ENCODE data around the gene TNFSF9. TPM values are rescaled to one million over a fixed set of nuclear protein-coding genes. Genes with fewer than 3 reads are reported as not detected.
"Not testable (repeated sequence)": the region's sequence is repeated elsewhere in the genome, so short reads cannot be mapped to it uniquely, and the experiment has no call there.

Gene TNFSF9
- total RNA-seq, 1 donor from 2014 or later, result 0.76 TPM

DNA sequence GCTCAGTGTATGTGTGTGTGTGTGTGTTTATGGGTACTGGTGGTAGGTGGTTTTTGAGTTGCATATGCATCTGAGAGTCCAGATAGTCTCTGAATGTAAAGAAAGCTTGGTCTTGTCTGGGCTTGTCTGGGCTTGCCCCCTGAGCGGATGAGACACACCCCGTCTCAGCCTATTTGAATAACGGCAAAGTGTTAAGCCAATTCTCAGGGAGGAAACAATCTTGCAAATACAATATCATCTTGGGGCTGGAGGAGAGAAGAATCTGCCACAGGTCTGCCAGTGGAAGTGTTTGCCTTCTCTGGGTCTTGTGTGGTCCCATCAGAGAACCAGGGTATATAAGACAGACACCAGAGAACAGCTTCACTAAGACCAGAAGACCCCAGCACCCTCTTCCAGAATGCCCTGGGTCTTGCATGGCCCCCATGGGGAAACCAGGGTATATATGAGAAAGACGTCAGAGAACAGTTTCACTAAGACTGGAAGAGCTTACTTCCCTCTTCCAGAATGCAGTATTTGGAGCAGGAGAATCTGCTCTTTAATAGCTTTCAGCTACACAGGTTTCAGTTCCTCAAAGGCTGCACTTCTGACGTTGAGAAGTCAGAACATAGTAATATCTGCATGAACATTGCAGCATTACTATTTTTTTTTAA is 46.8 kb downstream of the TNFSF9 start:
- Mint-ChIP-seq H3K36me3 (no peaks in the 10 kb centered on the region), H3K4me1 (no peaks in the 10 kb centered on the region), H3K27ac (no peak overlapping the region), H3K27me3 (ENCODE audit: low read depth) (peaks cover 6% of the 10 kb centered on the region), H3K4me3 (no peak overlapping the region), H3K9me3 (peaks cover 9% of the 10 kb centered on the region)
- TF ChIP-seq, protein P1, sequence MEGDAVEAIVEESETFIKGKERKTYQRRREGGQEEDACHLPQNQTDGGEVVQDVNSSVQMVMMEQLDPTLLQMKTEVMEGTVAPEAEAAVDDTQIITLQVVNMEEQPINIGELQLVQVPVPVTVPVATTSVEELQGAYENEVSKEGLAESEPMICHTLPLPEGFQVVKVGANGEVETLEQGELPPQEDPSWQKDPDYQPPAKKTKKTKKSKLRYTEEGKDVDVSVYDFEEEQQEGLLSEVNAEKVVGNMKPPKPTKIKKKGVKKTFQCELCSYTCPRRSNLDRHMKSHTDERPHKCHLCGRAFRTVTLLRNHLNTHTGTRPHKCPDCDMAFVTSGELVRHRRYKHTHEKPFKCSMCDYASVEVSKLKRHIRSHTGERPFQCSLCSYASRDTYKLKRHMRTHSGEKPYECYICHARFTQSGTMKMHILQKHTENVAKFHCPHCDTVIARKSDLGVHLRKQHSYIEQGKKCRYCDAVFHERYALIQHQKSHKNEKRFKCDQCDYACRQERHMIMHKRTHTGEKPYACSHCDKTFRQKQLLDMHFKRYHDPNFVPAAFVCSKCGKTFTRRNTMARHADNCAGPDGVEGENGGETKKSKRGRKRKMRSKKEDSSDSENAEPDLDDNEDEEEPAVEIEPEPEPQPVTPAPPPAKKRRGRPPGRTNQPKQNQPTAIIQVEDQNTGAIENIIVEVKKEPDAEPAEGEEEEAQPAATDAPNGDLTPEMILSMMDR (IDR thresholded peaks at IDR 0.05; ENCODE audit: unreplicated experiment), result no peak
- DNase-seq (ENCODE audit: low spot score in 2 of 2, unreplicated experiment in 2 of 2), result no peak

DNA sequence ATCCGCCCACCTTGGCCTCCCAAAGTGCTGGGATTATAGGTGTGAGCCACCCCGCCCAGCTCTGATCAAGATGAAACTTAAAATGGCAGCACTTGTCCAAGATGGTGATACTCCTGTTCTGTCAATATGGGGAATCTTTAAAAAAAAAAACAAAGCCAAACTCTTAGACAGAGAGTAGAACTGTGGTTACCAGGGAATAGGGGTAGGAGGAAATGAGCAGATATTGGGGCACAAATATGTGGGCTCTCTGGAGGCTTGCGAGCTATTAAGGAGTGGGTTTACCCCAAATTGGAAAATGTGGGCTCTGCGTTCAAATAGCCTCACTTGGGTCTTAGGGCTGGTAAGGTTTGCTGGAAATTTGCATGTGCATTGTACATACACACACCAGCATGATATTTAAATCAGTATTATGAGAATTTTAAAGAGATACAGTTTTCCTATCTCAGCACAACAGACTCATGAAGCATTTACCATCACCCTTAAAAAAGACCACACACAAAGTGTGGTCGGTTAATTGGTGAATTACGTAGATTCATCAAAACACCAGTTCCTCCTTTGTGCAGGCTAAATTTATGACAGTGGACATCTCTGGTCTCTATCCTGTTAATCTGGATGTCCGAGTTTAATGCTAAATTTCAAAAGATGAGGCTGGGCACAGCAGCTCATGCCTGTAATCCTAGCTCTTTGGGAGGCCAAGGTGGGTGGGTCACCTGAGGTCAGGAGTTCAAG is 48.8 kb downstream of the TNFSF9 start:
- DNase-seq (ENCODE audit: low spot score in 2 of 2, unreplicated experiment in 2 of 2), result no peak
- H3K4me3 Mint-ChIP-seq, result no peak overlapping the region
- no peak overlapping the region for H3K27ac Mint-ChIP-seq
- peaks cover 9% of the 10 kb centered on the region for H3K9me3 Mint-ChIP-seq
- no peaks in the 10 kb centered on the region for H3K4me1 Mint-ChIP-seq
- TF ChIP-seq, protein P1 (IDR thresholded peaks at IDR 0.05; ENCODE audit: unreplicated experiment), result no peak
- H3K27me3 Mint-ChIP-seq (ENCODE audit: low read depth), result peaks cover 12% of the 10 kb centered on the region
- no peaks in the 10 kb centered on the region for H3K36me3 Mint-ChIP-seq

DNA sequence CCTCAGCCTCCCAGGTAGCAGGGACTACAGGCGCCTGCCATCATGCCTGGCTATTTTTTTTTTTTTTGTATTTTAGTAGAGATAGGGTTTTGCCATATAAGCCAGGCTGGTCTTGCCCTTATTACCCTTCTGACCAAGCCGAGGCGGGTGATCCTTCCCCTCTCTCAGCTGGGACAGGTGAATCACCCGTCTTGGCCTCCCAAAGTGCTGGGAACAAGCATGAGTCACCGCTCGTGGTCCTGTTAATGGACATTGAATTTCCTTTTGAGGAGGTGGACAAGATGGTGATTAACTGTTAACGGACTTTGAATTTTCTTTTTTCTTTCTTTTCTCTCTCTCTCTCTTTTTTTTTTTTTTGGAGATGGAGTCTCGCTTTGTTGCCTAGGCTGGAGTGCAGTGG is 49.5 kb downstream of the TNFSF9 start:
- Mint-ChIP-seq H3K36me3 (no peaks in the 10 kb centered on the region), H3K4me3 (no peak overlapping the region), H3K27ac (no peak overlapping the region), H3K9me3 (peaks cover 9% of the 10 kb centered on the region), H3K4me1 (no peaks in the 10 kb centered on the region), H3K27me3 (ENCODE audit: low read depth) (peaks cover 18% of the 10 kb centered on the region)
- DNase-seq (ENCODE audit: low spot score in 2 of 2, unreplicated experiment in 2 of 2), result no peak
- TF ChIP-seq, protein P1 (IDR thresholded peaks at IDR 0.05; ENCODE audit: unreplicated experiment), result no peak

DNA sequence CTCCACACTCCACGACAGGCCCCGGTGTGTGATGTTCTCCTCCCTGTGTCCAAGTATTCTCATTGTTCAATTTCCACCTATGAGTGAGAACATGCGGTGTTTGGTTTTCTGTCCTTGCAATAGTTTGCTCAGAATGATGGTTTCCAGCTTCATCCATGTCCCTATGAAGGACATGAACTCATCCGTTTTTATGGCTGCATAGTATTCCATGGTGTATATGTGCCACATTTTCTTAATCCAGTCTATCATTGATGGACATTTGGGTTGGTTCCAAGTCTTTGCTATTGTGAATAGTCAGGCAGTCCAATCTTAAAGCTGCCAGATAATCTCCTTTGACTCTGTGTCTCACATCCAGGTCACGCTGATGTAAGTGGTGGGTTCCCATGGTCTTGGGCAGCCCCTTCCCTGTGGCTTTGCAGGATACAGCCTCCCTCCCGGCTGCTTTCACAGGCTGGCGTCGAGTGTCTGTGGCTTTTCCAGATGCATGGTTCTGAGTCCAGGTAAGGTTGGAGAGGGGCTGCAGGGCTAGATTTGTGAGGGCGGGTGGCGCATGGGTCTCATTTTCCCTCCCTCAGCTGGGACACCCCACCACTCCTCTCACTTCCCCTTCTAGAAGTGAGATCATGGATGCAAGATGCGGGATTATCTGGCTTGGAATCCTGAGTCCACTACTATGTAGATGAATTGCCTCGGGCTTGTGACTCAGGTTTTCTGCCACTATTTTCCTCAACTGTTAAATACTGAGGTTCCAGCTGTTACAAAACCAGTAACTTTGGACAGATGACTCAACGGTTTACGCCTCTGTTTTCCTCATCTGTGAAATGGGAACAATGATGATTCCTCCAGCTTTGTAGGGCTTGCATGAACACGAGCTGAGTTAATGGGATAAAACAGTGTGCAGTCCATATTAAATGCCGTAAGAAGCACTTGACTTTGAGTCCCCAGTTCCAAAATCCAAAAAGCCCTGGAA is 52.0 kb downstream of the TNFSF9 start:
- not testable (repeated sequence) for H3K27ac Mint-ChIP-seq; H3K4me1 Mint-ChIP-seq; H3K9me3 Mint-ChIP-seq; H3K4me3 Mint-ChIP-seq; H3K36me3 Mint-ChIP-seq; DNase-seq (ENCODE audit: low spot score in 2 of 2, unreplicated experiment in 2 of 2)
- H3K27me3 Mint-ChIP-seq (ENCODE audit: low read depth), result peaks cover 42% of the 10 kb centered on the region

Other genes with a start within 250 kb of the TNFSF9 start
- 0.16 TPM in 1 of 3 replicates, not detected in the others for gene ACER1, start 197.4 kb upstream of the TNFSF9 start, total RNA-seq
- 55.1 to 64.8 TPM (median 58.2 TPM) in 3 replicates for gene CLPP, start 169.5 kb upstream of the TNFSF9 start, total RNA-seq
- 83.7 to 92.9 TPM (median 87.7 TPM) in 3 replicates for gene ALKBH7, start 158.2 kb upstream of the TNFSF9 start, total RNA-seq
- gene PSPN, start 155.1 kb upstream of the TNFSF9 start, total RNA-seq, result 3.5 to 3.8 TPM (median 3.6 TPM) in 3 replicates
- gene GTF2F1, start 137.9 kb upstream of the TNFSF9 start, total RNA-seq, result 67.4 to 73.8 TPM (median 68.3 TPM) in 3 replicates
- gene KHSRP, start 106.2 kb upstream of the TNFSF9 start, total RNA-seq, result 375 to 384 TPM (median 380 TPM) in 3 replicates
- gene SLC25A41, start 97.3 kb upstream of the TNFSF9 start, total RNA-seq, result 1.2 to 1.8 TPM (median 1.6 TPM) in 3 replicates
- gene SLC25A23, start 71.2 kb upstream of the TNFSF9 start, total RNA-seq, result 60.8 to 67.5 TPM (median 65.5 TPM) in 3 replicates
- 18.9 to 21.9 TPM (median 20.6 TPM) in 3 replicates for gene CRB3, start 66.8 kb upstream of the TNFSF9 start, total RNA-seq
- 0.42 to 0.75 TPM (median 0.63 TPM) in 3 replicates for gene DENND1C, start 49.2 kb upstream of the TNFSF9 start, total RNA-seq
- 10.5 to 13.5 TPM (median 13.0 TPM) in 3 replicates for gene TUBB4A, start 28.7 kb upstream of the TNFSF9 start, total RNA-seq
- gene CD70, start 60.1 kb downstream of the TNFSF9 start, total RNA-seq, result not detected in 3 replicates
- gene TNFSF14, start 139.1 kb downstream of the TNFSF9 start, total RNA-seq, result 0.07 to 0.09 TPM in 2 of 3 replicates, not detected in the other
- 23.1 to 35.3 TPM (median 24.5 TPM) in 3 replicates for gene C3, start 189.6 kb downstream of the TNFSF9 start, total RNA-seq
- 51.4 to 53.6 TPM (median 52.1 TPM) in 3 replicates for gene GPR108, start 206.6 kb downstream of the TNFSF9 start, total RNA-seq
- 67.5 to 73.2 TPM (median 69.5 TPM) in 3 replicates for gene TRIP10, start 208.7 kb downstream of the TNFSF9 start, total RNA-seq
- 13.3 to 13.9 TPM (median 13.4 TPM) in 3 replicates for gene SH2D3A, start 236.4 kb downstream of the TNFSF9 start, total RNA-seq
- gene VAV1, start 241.7 kb downstream of the TNFSF9 start, total RNA-seq, result not detected in 3 replicates

Measured in mesothelial cell of epicardium (in vitro differentiated cells).